ENCODE data around the gene TMEM185B. TPM values are rescaled to one million over a fixed set of nuclear protein-coding genes. Genes with fewer than 3 reads are reported as not detected.
A peak's percentile ranks its signal among the peaks of the same experiment; 100 is the strongest.

TMEM185B gene
- total RNA-seq, 2 donors from 2014 or later, result 27.9 to 33.0 TPM

DNA sequence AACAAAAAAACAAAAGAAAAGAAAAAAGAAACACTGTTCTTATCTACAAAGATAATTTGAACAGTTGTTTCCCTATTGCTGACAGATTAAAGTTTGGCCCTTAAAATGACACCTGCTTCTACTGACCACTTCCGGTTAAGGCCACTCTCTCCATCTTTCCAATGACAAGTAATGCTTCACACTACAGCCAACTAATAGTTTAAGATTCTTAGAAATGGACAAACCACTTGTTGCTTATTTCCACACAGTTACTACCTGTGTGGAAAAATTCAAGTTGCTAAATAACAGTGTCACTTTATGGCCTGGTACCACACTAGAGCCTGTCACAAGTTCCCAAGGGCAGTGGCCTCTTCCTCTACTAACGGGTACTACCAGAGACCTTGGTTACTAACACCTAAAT, 2.4 kb downstream of the TMEM185B start:
- Mint-ChIP-seq H3K36me3 (peaks cover 16% of the 10 kb centered on the region), H3K27ac (peak overlapping the region; percentile 84 to 88), H3K27me3 (no peaks in the 10 kb centered on the region), H3K4me1 (ENCODE audit: low read depth in 2 of 2) (peaks cover 43 to 55% of the 10 kb centered on the region in 2 donors), H3K9me3 (no peaks in the 10 kb centered on the region), H3K4me3 (peak overlapping the region; percentile 85)
- DNase-seq (ENCODE audit: low spot score), result no peak
- ATAC-seq, result no peak

DNA sequence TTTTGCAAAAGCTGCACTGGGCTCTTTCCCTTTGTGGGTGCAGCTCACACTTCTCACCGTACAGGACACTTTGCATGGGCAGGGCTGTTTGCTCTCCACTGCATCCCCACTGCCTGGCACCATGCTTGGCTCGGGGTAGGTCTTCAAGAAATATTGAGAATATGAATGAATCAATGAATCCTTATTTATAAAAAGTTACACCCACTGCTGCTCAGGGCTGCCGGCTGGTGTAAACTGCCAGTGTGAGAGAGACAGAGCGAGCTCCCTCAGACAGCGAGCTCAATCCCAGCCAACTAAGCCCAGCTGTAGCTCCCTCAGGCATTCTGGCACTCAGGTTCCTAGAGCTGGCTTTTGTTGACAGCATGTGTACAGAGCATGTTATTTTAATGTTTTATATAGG, 3.4 kb downstream of the TMEM185B start:
- Mint-ChIP-seq H3K36me3 (peaks cover 16% of the 10 kb centered on the region), H3K4me3 (no peak overlapping the region), H3K27ac (peak overlapping the region in 1 of 2 donors; percentile 88), H3K9me3 (no peaks in the 10 kb centered on the region), H3K27me3 (no peaks in the 10 kb centered on the region), H3K4me1 (ENCODE audit: low read depth in 2 of 2) (peaks cover 43 to 52% of the 10 kb centered on the region in 2 donors)
- ATAC-seq (no peak), DNase-seq (ENCODE audit: low spot score) (no peak)

DNA sequence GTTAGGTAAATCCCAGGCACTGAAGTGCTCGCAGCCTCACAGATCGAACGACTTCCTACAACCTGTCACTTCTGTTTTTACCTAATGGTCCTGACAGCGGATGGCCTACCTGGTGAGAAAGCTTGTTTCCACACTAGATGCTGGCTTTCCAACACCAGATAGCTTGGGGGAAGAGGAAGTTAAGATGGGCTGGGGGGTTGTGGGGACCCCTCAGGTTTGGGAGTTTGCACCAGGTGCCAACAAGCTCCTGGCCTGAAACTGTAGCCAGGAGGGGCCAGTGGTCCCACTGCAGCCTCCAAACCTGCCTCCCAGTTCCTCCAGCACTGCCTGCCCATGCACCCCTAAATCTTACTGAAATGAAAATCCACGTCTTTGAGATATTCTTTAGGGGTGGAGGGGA, 3.9 kb downstream of the TMEM185B start:
- no peaks in the 10 kb centered on the region for H3K27me3 Mint-ChIP-seq
- H3K9me3 Mint-ChIP-seq, result no peaks in the 10 kb centered on the region
- H3K4me3 Mint-ChIP-seq, result no peak overlapping the region
- H3K4me1 Mint-ChIP-seq (ENCODE audit: low read depth in 2 of 2), result peaks cover 43 to 50% of the 10 kb centered on the region in 2 donors
- no peak overlapping the region for H3K27ac Mint-ChIP-seq
- no peak for DNase-seq (ENCODE audit: low spot score)
- no peak for ATAC-seq
- H3K36me3 Mint-ChIP-seq, result peaks cover 16% of the 10 kb centered on the region

DNA sequence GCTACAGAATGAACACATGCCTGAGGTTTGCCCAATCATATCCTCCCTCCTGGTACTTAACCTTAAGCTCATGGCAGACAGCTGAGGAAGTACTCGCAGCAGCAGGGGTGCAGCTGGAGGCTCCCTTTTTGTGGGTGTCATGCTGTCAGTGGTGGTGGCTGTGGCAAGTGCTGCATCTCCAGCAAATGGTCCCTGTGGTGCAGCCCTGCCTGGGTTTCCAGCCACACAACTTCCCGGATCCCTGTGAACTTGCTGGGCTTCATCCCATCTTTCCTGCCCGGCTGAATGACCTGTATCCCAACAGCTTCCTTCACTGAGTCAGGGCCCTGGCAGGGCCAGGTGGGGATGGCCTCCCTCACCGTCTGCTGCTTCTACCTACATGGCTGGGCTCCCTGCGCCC, 5.0 kb downstream of the TMEM185B start:
- peaks cover 38 to 46% of the 10 kb centered on the region in 2 donors for H3K4me1 Mint-ChIP-seq (ENCODE audit: low read depth in 2 of 2)
- H3K4me3 Mint-ChIP-seq, result no peak overlapping the region
- H3K27me3 Mint-ChIP-seq, result no peaks in the 10 kb centered on the region
- H3K9me3 Mint-ChIP-seq, result no peaks in the 10 kb centered on the region
- H3K36me3 Mint-ChIP-seq, result peaks cover 16% of the 10 kb centered on the region
- no peak for ATAC-seq
- no peak overlapping the region for H3K27ac Mint-ChIP-seq
- DNase-seq (ENCODE audit: low spot score), result no peak

DNA sequence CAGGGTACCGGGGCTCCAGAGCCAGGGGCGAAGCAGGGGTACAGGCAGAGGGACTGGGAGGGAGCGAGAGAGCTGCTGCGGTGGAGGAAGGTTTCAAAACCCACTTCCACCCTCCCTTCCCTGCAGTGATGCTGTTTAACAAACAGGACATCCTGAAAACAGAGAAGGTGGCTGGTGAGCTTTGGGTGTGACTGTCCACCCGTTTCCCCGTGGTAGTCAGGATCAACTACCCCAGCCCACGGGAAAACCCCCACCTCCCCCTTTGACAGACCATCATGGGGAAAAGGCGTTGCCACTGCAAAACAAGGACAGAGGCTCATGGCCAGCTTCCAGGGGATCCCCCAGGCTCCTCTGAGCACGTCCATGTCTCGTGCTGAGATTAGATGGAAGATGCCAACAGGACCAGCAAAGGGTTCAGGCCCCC, 12.9 kb downstream of the TMEM185B start:
- H3K27me3 Mint-ChIP-seq, result no peaks in the 10 kb centered on the region
- H3K4me1 Mint-ChIP-seq (ENCODE audit: low read depth in 2 of 2), result peaks cover 8 to 23% of the 10 kb centered on the region in 2 donors
- no peak overlapping the region for H3K4me3 Mint-ChIP-seq
- no peak overlapping the region for H3K27ac Mint-ChIP-seq
- no peaks in the 10 kb centered on the region for H3K9me3 Mint-ChIP-seq
- no peak for DNase-seq (ENCODE audit: low spot score)
- peak; percentile 55 to 58 for ATAC-seq
- H3K36me3 Mint-ChIP-seq, result no peaks in the 10 kb centered on the region

DNA sequence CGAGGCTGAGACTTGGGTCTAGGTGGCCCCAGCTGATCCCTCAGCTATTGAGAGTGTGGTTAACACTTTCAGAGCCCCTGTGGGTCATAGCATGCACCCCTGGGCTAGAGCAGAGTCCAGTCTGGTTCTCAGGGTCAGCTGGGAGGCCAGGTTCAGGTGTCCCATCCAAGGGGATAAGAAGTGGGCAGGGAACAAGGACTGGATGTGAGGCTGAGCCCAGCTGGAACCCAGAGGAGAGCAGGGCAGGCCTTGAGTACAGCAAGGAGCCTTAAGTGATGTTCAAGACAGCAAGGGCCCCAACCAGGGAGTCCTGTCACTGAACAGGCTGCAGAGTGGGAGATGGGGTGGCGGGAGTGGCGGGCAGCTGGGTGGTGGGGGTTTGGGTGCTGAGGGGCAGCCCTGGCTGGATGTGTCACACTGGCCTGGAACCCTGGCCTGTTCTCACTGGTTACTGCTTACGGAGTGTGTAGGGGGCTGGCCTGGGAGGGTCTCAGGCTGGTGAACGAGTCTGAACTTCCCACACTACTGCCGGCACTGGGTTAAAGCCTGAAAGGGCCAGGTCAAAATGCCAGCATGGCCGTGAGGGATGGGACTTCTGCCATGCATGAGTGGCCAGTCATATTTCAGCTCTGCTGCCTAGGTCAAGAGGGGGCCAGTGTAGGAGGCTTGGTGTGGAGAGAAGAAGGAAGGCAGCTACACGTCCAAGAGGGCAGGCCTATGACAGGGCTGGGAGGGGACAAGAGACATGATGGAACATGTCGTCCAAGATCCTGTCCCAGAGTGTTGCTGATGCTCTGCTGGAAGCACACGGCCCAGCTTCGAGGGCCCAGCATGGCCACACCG, 13.6 kb downstream of the TMEM185B start:
- Mint-ChIP-seq H3K4me3 (peak overlapping the region; percentile 7), H3K4me1 (ENCODE audit: low read depth in 2 of 2) (peaks cover 8 to 26% of the 10 kb centered on the region in 2 donors), H3K36me3 (no peaks in the 10 kb centered on the region), H3K9me3 (no peaks in the 10 kb centered on the region), H3K27ac (peak overlapping the region in 1 of 2 donors; percentile 57), H3K27me3 (no peaks in the 10 kb centered on the region)
- ATAC-seq (peak; percentile 11 to 54), DNase-seq (ENCODE audit: low spot score) (no peak)

DNA sequence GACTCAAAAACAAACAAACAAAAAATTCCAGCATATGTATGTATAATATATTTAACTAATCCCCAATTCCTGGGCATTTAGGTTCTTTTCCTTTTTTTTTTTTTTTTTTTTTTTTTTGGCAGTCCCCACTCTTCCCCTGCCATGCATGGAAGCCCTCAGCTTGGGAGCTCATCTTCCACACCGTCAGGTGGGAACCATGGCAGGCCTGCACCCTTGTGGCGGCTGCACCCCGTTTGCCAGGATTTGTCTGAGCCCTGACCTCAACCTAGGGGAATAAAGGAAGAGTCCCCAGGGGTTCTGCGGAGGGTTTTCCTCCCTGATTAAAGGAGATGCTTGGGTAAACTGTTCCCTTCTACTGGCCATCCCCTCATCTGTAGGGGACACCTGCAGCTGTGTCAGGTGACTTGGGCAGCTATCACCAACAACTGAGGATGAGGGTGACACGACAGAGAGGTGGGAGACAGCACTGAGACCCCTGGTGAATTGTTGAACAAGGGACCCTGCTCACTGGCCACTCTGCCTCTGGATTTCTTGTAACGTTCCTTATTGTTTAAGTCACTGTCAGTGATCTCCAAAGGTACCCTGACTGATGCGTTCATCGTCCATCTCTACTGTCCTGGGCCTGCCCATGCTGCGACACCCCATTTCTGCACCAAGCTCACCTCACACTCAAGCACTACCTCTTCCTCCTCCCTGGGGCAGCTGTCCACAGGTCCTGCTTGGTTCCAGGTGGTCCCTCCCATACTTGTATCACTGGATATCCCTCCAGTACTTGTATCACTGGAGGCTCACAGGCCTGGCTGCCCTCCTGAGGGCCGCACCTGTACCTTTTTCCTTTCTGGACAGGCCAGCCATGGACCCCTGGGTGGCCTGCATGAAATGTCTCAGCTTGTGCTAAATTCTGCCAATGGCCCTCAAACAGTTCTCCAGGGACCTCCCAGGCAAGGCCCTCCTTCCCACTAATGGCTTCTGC, 14.5 kb downstream of the TMEM185B start:
- H3K4me1 Mint-ChIP-seq (ENCODE audit: low read depth in 2 of 2), result peaks cover 8 to 29% of the 10 kb centered on the region in 2 donors
- no peaks in the 10 kb centered on the region for H3K9me3 Mint-ChIP-seq
- H3K4me3 Mint-ChIP-seq, result no peak overlapping the region
- no peak for DNase-seq (ENCODE audit: low spot score)
- H3K27ac Mint-ChIP-seq, result peak overlapping the region in 1 of 2 donors; percentile 57
- no peaks in the 10 kb centered on the region for H3K27me3 Mint-ChIP-seq
- ATAC-seq, result no peak
- H3K36me3 Mint-ChIP-seq, result no peaks in the 10 kb centered on the region

DNA sequence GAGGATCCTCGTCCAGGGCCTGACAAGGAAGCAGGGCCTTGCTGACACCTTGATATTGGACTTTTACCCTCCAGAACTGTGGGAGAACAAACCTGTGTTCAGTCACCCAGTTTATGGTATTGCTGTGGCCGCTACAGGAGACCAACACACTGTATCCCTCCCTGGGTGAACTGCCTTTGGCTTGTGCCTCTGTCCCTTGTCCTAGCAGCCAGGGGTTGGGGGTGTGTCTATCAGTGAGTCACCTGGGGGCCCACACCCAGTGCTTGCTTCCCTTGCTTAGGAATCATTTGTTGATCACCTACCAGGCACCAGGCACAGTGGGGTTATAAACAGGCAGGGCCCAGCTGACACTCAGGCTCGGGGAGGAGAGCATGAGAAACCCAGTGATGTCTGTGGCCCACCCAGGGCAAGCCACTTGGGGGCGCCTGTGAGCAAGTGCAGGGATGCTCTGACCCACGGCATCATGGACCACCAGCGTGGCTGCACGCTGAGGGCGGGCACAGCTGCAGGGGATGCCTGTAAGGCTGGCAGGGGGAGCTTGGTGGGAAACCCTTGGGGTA, 17.1 kb downstream of the TMEM185B start:
- ATAC-seq (peak in 1 of 2 donors; percentile 29), DNase-seq (ENCODE audit: low spot score) (no peak)
- Mint-ChIP-seq H3K4me1 (ENCODE audit: low read depth in 2 of 2) (peaks cover 8 to 31% of the 10 kb centered on the region in 2 donors), H3K27ac (peak overlapping the region in 1 of 2 donors; percentile 16), H3K36me3 (no peaks in the 10 kb centered on the region), H3K4me3 (no peak overlapping the region), H3K27me3 (no peaks in the 10 kb centered on the region), H3K9me3 (no peaks in the 10 kb centered on the region)

DNA sequence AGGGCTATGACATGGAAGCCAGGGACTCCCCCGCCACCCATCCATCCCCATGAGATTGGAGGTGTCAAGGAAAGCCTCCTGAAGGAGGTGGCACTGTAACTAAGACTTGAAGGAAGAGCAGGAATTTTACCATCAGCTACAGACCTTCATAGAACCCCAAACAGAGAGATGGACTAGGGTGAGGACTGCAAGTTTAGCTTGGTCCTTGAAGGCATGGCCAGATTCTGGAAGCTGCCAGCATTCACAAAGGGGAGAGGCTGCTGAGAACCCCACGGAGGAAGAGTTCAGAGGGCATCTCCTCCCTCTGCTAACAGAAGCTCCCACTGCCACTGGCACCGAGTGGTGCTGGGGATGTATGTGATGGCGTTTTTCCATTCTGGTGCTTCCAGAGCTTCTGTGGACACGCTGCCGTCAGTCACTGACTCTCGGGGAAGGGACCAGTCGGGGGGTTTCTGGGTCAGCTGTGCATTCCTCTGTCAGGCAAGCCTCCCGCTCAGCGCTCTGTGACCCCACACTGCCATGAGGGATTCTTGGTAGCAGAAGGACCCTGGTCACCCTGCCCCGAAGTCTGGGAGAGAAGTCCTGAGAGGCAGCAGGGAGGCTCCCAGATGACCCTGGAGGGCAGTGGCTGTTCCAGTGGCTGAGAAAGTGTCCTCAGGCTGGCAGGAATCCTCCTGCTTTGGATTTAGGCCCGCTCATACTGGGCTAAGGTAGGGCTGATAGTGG, 18.1 kb downstream of the TMEM185B start:
- Mint-ChIP-seq H3K4me1 (ENCODE audit: low read depth in 2 of 2) (peaks cover 8 to 29% of the 10 kb centered on the region in 2 donors), H3K27me3 (no peaks in the 10 kb centered on the region), H3K27ac (peak overlapping the region in 1 of 2 donors; percentile 26), H3K4me3 (no peak overlapping the region), H3K36me3 (no peaks in the 10 kb centered on the region), H3K9me3 (no peaks in the 10 kb centered on the region)
- DNase-seq (ENCODE audit: low spot score) (no peak), ATAC-seq (no peak)

DNA sequence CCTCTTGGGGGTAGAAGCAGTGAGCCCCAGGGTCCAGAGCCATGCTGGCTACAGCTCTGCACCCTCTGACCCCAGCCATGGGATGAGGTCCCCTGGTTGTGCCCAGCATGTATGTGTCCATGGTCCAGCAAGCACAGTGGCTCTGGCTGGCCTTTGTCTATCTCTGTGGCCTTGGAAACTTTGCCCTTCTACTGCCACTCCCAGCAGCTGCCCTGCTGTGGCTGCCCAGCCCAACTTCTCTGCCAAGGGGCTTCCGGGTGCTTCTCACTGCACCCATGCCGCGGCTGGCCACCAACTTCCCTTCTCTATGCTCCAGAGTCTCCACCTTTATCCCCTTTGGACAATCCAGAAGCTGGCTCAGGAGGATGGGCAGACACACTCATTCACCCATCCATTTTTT, 18.8 kb downstream of the TMEM185B start:
- Mint-ChIP-seq H3K4me3 (no peak overlapping the region), H3K36me3 (no peaks in the 10 kb centered on the region), H3K27ac (peak overlapping the region in 1 of 2 donors; percentile 26), H3K27me3 (no peaks in the 10 kb centered on the region), H3K9me3 (no peaks in the 10 kb centered on the region), H3K4me1 (ENCODE audit: low read depth in 2 of 2) (peaks cover 5 to 23% of the 10 kb centered on the region in 2 donors)
- peak in 1 of 2 donors; percentile 37 for ATAC-seq
- no peak for DNase-seq (ENCODE audit: low spot score)

DNA sequence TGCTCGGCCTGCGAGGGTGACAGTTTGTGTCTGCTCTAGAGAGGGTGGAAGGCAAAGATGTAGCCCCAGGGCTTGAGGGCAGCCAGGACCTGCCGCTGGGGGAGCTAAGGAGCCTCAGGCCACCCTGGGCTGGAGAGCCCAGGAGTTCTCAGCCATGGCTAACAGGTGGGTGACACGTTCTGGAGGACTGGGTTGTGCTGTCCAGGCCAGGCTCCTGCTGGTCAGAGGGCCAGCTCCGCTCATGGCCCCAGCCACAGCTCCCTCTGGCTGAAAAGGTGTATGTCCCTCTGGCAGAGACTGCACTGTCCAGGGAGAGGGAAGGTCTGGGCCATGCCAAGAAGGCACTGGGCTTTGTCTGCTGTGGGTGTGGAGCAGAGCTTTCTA, 19.2 kb downstream of the TMEM185B start:
- Mint-ChIP-seq H3K27ac (no peak overlapping the region), H3K9me3 (no peaks in the 10 kb centered on the region), H3K27me3 (no peaks in the 10 kb centered on the region), H3K36me3 (peaks cover 2% of the 10 kb centered on the region), H3K4me1 (ENCODE audit: low read depth in 2 of 2) (peaks cover 1 to 19% of the 10 kb centered on the region in 2 donors), H3K4me3 (no peak overlapping the region)
- DNase-seq (ENCODE audit: low spot score), result no peak
- ATAC-seq, result peak in 1 of 2 donors; percentile 16

DNA sequence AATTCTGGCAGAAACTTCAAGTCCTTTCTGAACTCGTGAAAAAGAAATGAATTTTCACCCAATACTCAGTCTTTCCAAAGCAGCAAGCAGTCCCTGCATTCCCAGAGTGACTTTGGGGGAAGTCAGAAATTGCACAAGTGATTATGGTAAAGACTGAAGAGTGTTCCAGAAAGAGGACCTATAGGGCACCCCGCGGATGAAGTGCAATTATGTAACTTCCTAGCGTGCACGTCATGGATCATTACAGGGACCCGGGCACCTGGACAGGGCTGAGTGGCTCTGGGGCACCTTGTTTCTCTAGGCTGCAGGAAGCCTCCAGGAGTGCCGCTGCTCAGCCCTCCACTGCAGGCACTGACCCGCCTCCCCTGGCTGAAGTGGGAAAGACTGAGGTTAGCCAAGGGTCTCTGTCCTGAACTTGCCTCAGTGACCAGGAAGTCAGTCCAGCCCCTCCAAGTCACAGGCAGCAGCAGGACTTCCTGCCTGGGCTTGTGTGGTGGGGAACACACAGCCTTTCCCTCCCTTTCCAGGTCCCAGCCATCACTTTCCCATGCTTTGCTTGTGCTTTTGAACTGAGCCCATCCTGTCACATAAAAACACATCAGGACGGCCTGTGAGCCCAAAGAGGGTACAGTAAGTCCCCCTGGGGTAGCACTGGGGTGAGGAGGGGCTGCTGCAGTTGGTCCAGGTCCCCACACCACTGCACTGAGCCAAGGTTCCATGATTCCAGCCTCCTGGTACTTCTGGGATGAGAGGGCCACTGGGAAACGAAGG, 19.8 kb downstream of the TMEM185B start:
- Mint-ChIP-seq H3K27ac (no peak overlapping the region), H3K27me3 (no peaks in the 10 kb centered on the region), H3K4me3 (no peak overlapping the region), H3K9me3 (no peaks in the 10 kb centered on the region), H3K36me3 (peaks cover 6% of the 10 kb centered on the region), H3K4me1 (ENCODE audit: low read depth in 2 of 2) (peaks cover 0 to 18% of the 10 kb centered on the region in 2 donors)
- ATAC-seq (peak in 1 of 2 donors; percentile 8), DNase-seq (ENCODE audit: low spot score) (no peak)
